ENCODE measurements around the gene ZNF705A. TPM values are rescaled to one million over a fixed set of nuclear protein-coding genes. Genes with fewer than 3 reads are reported as not detected.
"Not testable (repeated sequence)": the region's sequence is repeated elsewhere in the genome, so short reads cannot be mapped to it uniquely, and the experiment has no call there.

ZNF705A gene
- total RNA-seq (2014; rRNA removed; shearing (Covaris generic)) = not detected in 2 replicates

DNA sequence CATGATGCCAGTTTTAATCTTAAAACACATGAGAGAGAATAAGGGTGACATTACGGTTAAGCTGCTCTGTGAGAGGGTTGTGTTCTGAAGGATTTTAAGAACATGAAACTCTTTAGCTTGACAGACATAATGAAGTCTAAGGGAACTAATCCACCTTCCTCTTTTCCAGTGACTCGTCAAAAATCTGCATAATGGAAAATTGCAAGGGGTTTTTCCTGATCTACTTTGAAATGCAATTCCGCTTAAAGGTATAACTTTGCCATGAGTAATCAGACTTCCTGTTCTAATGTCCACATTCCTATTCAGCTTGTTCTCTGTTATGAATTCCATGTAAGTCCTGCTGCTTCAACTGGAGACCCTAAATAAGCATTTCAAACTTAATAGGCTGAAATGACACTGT is at the start of gene ZNF705A:
ZNF705A (plus strand) TSS at position 171 of the 400 bp plus-strand sequence. CDS start 15,611 bp downstream, outside the sequence.
- Histone ChIP-seq H3K4me1 (replicated peaks) (peaks cover 22% of the 10 kb centered on the region), H3K27ac (peak within 1 kb of the TSS; percentile 90), H3K4me3 (no peak within 1 kb of the TSS), H3K27me3 (replicated peaks) (no peaks in the 10 kb centered on the region), H3K36me3 (no peaks in the 10 kb centered on the region), H3K9me3 (replicated peaks) (no peaks in the 10 kb centered on the region)
- DNase-seq (ENCODE audit: low read depth in 1 of 2, low spot score in 2 of 2) = peak in 1 of 2 experiments; percentile 80

DNA sequence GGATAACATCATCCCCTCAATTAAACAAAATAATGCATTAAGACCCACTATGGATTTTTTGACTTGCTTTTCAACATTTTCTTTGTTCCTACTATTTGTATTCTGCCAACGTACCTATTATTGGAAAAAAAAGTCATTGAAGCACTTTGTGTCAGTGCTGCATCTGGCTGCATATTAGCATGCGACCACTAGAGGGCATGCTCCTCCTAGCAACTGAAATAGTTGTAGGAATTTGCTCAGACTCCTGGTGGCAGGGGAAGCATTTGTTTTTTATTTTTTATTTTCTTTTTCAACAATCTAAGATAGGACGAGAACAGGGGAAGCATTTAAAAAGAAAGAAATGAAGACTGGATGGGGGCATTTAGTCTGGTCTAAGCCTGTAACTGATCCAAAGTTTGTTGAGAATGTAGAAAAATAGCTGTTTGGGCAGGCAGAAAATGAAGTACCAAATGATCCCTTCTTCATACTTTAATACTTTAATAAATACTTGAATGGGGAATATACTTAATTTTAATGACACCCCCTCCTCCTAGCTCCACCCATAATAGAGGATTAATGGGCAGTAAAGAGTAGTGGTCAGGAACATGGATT is 47.9 kb upstream of the ZNF705A start:
- Histone ChIP-seq H3K4me3 (no peak overlapping the region), H3K4me1 (replicated peaks) (no peaks in the 10 kb centered on the region), H3K27ac (no peak overlapping the region), H3K27me3 (replicated peaks) (no peaks in the 10 kb centered on the region), H3K36me3 (peaks cover 3% of the 10 kb centered on the region), H3K9me3 (replicated peaks) (no peaks in the 10 kb centered on the region)
- DNase-seq (ENCODE audit: low read depth in 1 of 2, low spot score in 2 of 2) = peak; percentile 65 to 75

DNA sequence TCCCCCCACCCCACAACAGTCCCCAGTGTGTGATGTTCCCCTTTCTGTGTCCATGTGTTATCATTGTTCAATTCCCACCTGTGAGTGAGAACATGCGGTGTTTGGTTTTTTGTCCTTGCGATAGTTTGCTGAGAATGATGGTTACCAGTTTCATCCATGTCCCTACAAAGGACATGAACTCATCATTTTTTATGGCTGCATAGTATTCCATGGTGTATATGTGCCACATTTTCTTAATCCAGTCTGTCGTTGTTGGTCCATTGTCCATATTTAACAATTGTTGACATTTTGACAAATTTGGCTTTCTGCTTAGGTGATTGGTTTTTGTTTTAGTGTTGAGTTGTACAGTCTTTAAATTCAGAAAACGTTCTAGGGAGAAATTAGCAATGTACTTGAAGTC is 43.7 kb upstream of the ZNF705A start:
- not testable (repeated sequence) for H3K27me3 ChIP-seq (replicated peaks); H3K27ac ChIP-seq; H3K4me3 ChIP-seq; DNase-seq (ENCODE audit: low read depth in 1 of 2, low spot score in 2 of 2); H3K36me3 ChIP-seq; H3K9me3 ChIP-seq (replicated peaks); H3K4me1 ChIP-seq (replicated peaks)

DNA sequence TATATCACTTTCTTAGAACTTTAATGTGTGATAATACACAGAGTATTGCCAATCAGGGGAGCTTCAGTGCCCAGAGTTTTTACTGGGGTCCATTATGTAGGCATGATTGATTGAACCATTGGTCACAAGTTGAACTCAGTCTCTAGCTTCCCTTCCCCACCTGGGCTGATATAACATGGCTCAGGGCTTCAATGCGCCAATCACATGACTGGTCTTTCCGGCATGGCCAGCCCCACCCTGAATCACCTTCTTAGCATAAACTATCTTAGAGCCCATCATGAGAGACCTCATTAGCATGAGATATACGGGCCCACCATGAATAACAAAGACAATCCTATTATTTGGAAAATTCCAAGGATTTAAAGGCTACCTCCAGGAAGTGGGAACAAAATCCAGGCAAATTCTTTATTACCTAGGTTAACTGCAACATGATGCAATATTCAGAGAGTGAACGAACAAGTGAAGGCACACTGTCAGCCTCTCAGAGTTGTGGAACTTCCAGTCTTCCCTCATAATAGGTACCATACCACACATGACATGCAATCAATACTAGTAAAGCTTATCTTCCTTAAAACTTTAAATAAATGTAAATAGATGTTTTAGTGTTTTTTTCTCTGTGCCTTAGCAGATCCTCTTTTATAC is 36.6 kb upstream of the ZNF705A start:
- no peaks in the 10 kb centered on the region for H3K9me3 ChIP-seq (replicated peaks)
- H3K27me3 ChIP-seq (replicated peaks) = no peaks in the 10 kb centered on the region
- no peaks in the 10 kb centered on the region for H3K36me3 ChIP-seq
- DNase-seq (ENCODE audit: low read depth in 1 of 2, low spot score in 2 of 2) = no peak
- no peak overlapping the region for H3K27ac ChIP-seq
- no peaks in the 10 kb centered on the region for H3K4me1 ChIP-seq (replicated peaks)
- no peak overlapping the region for H3K4me3 ChIP-seq

DNA sequence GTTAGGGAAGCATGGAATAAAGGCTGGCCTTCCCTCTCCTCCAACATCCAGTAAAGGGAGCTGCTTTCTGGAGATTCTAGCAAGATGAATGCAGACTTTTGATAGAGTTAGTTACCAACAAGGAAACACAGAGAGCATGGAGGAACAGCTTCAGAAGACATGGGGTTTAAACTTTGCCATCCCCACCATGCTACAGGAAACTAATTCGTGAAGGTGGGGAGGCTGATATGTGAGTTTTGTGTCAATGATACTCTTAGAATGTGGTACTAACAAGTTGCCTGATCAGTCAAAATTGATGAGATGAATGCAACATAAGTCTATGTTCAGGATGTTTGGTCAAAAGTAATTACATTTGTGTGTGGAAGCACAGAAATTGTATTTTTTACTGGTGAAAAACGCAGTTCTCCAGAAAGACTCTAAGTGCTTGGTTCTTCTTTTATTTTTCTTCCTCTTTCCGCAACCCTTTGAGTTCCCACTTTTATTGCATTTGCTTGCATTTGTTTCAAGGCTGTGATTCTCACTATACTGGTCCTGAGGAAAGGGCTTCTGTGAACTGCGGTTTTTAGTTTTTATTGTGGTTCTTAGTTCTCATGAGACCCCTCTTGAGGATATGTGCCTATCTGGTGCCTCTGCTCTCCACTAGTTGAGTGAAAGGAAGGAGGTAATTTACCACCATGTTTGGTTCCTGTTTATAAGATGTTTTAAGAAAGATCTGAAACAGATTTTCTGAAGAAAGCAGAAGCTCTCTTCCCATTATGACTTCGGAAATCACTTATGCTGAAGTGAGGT is 33.5 kb upstream of the ZNF705A start, which contains the start of gene CLEC4A:
CLEC4A (plus strand) TSS at position 494 of the 789 bp plus-strand sequence; CDS start at position 756, 262 bp downstream.
- Histone ChIP-seq H3K36me3 (no peaks in the 10 kb centered on the region), H3K4me3 (no peak within 1 kb of the TSS), H3K27ac (no peak within 1 kb of the TSS), H3K27me3 (replicated peaks) (no peaks in the 10 kb centered on the region), H3K9me3 (replicated peaks) (no peaks in the 10 kb centered on the region), H3K4me1 (replicated peaks) (no peaks in the 10 kb centered on the region)
- no peak for DNase-seq (ENCODE audit: low read depth in 1 of 2, low spot score in 2 of 2)

DNA sequence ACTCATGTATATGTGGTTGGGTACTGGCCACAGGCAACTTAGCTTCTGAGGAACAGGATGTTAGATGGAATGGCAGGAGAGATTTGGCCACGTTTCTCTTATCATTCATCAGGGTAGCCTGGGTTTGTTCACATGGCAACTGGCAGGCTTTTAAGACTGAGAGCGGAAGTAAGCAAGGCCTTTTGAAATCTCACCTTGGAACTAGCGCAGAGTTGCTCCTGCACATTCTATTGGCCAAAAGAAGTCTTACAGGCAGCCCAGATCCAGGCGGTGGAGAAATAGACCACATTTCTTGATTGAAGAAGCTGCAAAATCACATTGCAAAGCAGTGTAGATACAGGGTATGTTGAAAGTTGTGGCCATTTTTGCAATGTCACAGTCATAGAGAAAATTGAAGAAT is 29.7 kb upstream of the ZNF705A start:
- no peaks in the 10 kb centered on the region for H3K4me1 ChIP-seq (replicated peaks)
- no peak overlapping the region for H3K4me3 ChIP-seq
- no peaks in the 10 kb centered on the region for H3K36me3 ChIP-seq
- DNase-seq (ENCODE audit: low read depth in 1 of 2, low spot score in 2 of 2) = no peak
- H3K27me3 ChIP-seq (replicated peaks) = no peaks in the 10 kb centered on the region
- H3K27ac ChIP-seq = no peak overlapping the region
- no peaks in the 10 kb centered on the region for H3K9me3 ChIP-seq (replicated peaks)

DNA sequence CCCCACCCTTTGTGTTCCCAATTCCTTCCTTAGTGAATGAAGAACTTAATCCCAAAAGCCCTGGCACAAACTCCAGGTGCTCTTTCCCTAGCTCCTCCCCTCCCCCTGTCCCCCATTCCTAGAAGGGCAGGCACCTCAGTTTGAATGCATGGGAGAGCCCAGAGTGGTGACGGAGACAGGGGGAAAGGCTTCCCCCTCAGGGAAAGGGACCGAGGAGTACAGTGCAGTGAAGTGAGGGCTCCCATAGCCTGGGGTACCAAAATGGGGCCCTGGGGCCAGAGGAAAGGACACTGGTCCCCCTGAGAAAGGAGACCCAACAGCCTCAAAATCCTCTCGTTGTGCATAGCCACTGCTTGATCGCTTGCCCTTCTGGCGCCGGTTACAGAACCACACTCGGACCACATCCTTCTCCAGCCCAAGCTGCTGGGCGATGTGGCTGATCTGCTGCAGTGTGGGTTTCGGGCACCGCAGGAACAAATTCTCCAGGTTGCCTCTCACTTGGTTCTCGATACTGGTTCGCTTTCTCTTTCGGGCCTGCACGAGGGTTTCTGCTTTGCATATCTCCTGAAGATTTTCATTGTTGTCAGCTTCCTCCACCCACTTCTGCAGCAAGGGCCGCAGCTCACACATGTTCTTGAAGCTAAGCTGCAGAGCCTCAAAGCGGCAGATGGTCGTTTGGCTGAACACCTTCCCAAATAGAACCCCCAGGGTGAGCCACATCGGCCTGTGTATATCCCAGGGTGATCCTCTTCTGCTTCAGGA is 23.0 kb upstream of the ZNF705A start:
- DNase-seq (ENCODE audit: low read depth in 1 of 2, low spot score in 2 of 2); H3K27me3 ChIP-seq (replicated peaks); H3K27ac ChIP-seq; H3K4me3 ChIP-seq; H3K4me1 ChIP-seq (replicated peaks); H3K36me3 ChIP-seq; H3K9me3 ChIP-seq (replicated peaks): not testable (repeated sequence)

DNA sequence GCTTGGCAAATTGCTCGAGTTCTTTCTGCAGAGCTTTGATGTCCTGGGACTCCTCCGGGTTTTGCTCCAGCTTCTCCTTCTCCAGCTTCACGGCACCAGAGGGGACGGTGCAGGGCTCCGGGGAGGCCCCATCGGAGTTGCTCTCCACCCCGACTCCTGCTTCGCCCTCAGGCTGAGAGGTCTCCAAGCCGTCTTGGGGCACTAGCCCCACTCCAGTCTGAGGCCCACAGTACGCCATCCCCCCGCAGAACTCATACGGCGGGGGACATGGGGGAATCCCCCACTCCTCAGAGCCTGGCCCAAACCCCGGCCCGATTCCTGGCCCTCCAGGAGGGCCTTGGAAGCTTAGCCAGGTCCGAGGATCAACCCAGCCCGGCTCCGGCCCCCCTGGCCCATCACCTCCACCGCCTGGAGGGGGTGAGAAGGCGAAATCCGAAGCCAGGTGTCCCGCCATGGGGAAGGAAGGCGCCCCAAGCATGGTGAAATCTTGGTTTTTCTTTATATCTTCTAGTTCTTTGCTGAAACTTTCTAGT is 22.4 kb upstream of the ZNF705A start:
- not testable (repeated sequence) for DNase-seq (ENCODE audit: low read depth in 1 of 2, low spot score in 2 of 2); H3K27ac ChIP-seq; H3K36me3 ChIP-seq; H3K27me3 ChIP-seq (replicated peaks); H3K9me3 ChIP-seq (replicated peaks); H3K4me3 ChIP-seq; H3K4me1 ChIP-seq (replicated peaks)

DNA sequence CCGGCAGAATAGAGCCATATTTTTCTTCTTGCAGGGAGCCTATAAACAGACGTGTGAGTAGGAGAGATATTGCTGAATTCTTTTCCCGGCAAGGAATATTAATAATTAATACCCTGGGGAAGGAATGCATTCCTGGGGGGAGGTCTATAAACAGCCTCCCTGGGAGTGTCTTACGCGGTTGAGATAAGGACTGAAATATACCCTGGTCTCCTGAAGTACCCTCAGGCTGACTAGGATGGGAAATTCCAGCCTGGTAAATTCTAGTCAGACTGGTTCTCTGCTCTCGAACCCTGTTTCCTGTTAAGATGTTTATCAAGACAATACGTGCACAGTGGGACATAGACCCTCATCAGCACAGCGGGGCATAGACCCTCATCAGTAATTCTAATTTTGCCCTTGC is 15.2 kb upstream of the ZNF705A start:
- H3K27me3 ChIP-seq (replicated peaks); H3K36me3 ChIP-seq; DNase-seq (ENCODE audit: low read depth in 1 of 2, low spot score in 2 of 2); H3K4me3 ChIP-seq; H3K9me3 ChIP-seq (replicated peaks); H3K4me1 ChIP-seq (replicated peaks); H3K27ac ChIP-seq: not testable (repeated sequence)

DNA sequence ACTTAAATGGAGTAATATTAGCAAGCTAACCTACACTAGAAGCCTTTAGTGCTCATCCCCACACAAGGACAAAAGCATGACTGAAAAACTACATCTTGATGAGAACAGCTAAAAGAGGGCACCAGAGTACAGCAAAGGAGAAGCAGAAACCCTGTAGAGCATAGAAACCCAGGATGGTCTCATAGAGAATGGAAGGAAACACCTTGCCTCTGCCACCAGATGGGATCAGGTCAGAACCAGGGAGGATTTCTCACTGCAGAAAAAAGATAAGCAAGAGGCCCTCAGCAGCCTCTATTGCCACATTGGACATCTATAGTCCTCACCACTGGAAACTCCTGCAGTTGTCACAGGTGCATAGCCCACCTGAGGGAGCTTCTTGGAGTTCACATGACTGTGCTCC is 13.6 kb upstream of the ZNF705A start:
- no peaks in the 10 kb centered on the region for H3K27me3 ChIP-seq (replicated peaks)
- no peak overlapping the region for H3K4me3 ChIP-seq
- H3K27ac ChIP-seq = no peak overlapping the region
- H3K9me3 ChIP-seq (replicated peaks) = no peaks in the 10 kb centered on the region; the same call in 1 of the 2 replicates
- peaks cover 11% of the 10 kb centered on the region for H3K4me1 ChIP-seq (replicated peaks)
- DNase-seq (ENCODE audit: low read depth in 1 of 2, low spot score in 2 of 2) = no peak
- H3K36me3 ChIP-seq = no peaks in the 10 kb centered on the region

DNA sequence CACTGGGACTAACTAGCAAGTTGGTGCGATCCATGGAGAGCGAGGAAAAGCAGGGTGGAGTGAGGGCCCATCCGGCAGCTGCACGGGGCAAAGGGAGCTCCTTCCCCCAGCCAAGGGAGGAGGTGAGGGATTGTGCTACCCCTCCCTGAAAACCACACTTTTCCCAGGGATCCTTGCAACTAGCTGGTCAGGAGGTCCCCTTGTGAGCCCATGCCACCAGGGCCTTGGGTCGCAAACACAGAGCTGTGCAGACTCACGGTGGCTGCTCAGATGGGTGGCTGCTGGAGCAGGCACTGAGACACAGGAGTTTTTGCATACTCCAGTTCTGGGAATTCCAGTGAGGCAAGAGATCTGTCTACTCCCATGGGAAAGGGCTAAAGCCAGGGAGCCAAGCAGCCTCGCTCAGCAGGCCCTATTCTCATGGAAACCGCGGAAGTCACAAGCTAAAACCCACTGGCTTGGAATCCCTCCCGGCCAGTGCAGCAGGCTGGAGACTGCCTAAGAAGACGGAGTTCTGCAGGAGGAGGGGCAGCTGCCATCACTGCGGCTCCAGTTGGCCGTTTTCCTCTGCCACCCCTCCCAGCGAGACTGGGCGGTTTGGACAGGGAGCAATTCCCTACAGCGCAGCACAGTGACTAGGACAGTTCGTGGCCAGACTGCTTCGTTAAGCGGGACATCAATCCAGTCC is 10.9 kb upstream of the ZNF705A start:
- Histone ChIP-seq H3K36me3 (no peaks in the 10 kb centered on the region), H3K27me3 (replicated peaks) (no peaks in the 10 kb centered on the region), H3K4me1 (replicated peaks) (peaks cover 11% of the 10 kb centered on the region), H3K9me3 (replicated peaks) (no peaks in the 10 kb centered on the region; the same call in 1 of the 2 replicates), H3K27ac (no peak overlapping the region), H3K4me3 (no peak overlapping the region)
- peak; percentile 47 to 55 for DNase-seq (ENCODE audit: low read depth in 1 of 2, low spot score in 2 of 2)

DNA sequence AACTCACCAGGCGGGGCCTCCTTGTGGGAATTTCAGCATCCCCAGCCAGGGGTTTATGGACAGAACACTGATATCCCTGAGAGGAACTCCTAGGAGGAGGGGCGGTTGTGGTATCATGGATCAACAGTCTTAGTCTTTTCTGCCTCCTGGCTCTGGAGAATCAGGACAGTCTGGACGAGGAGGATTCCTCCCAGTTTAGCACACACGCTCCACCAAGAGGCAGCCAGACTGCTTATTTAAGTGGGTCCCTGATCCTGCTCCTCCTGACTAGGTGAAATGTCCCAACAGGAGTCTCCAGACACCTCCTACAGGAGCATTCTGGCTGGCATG is 10.4 kb upstream of the ZNF705A start:
- Histone ChIP-seq H3K4me1 (replicated peaks) (peaks cover 11% of the 10 kb centered on the region), H3K36me3 (no peaks in the 10 kb centered on the region), H3K27me3 (replicated peaks) (no peaks in the 10 kb centered on the region), H3K27ac (no peak overlapping the region), H3K4me3 (no peak overlapping the region), H3K9me3 (replicated peaks) (no peaks in the 10 kb centered on the region; the same call in 1 of the 2 replicates)
- DNase-seq (ENCODE audit: low read depth in 1 of 2, low spot score in 2 of 2) = no peak

DNA sequence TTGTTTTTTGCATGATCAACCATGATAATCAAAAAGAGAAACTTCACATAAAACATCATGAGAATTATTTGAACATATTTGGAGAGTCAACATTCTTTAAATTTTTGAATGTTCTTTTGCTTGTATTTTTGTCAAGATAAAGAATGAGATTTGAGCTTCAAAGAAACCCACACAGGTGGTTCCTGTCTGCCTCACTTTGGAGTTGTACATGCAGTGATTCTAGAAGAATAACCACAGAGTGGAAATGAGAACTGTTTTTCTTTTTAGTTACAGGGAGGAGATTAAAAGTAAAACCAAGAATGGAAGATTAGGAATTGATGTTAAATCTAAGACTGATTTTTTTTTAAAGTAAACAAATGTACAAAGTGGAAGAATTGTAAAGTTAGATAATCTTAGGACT is 2.3 kb upstream of the ZNF705A start:
- no peak for DNase-seq (ENCODE audit: low read depth in 1 of 2, low spot score in 2 of 2)
- H3K4me1 ChIP-seq (replicated peaks) = peaks cover 22% of the 10 kb centered on the region
- no peak overlapping the region for H3K4me3 ChIP-seq
- H3K27ac ChIP-seq = no peak overlapping the region
- no peaks in the 10 kb centered on the region for H3K27me3 ChIP-seq (replicated peaks)
- no peaks in the 10 kb centered on the region for H3K9me3 ChIP-seq (replicated peaks)
- no peaks in the 10 kb centered on the region for H3K36me3 ChIP-seq
